B cell (primary cell): ENCODE measurements around the gene TFAP2A. TPM values are rescaled to one million over a fixed set of nuclear protein-coding genes. Genes with fewer than 3 reads are reported as not detected.
A peak's percentile ranks its signal among the peaks of the same experiment; 100 is the strongest.

Experiments used
- ATAC-seq: fragments of 200-7000 bp; cut with Tn5 transposase; one replicate; pipeline ENCODE4 v1.10.0; 2021; ENCODE audit warnings: low read depth, mild to moderate bottlenecking, moderate number of reproducible peaks, moderate library complexity
- CTCF ChIA-PET: fragments of 350-600 bp; sonication (Branson Sonifier 250); formaldehyde crosslinking; loops from one replicate; lab custom pipeline; 2021; ENCODE audit warnings: antibody characterized with exemption, inconsistent platforms; lab: Charles Lee
- POLR2A ChIA-PET: fragments of 350-600 bp; sonication (Branson Sonifier 250); formaldehyde crosslinking; loops from one replicate; lab custom pipeline; 2021; ENCODE audit warnings: antibody characterized with exemption; lab: Charles Lee
- DNase-seq: peaks from one replicate; pipeline ENCODE4 v3.0.0; 2013
- H2AFZ ChIP-seq: 2 replicates; pipeline ENCODE4 v1.6.1; 2012; ENCODE audit warnings: mild to moderate bottlenecking, low read depth, low read length; ENCODE audit not compliant: insufficient read depth, poor library complexity, severe bottlenecking
- H3K27ac ChIP-seq, 2 donors: 1 replicate in 1 of 2; 2 replicates in 1 of 2; pipeline ENCODE4 v1.5.1; 2012 to 2013; ENCODE audit warnings: low read length in 2 of 2, mild to moderate bottlenecking in 2 of 2, moderate library complexity in 1 of 2
- H3K27me3 ChIP-seq, 4 experiments: fragments of 200-600 bp in 1 of 4; sonication (generic) in 1 of 4; replicated peaks in 1 of 4; 1 replicate in 2 of 4; 2 replicates in 2 of 4; pipeline versions ENCODE4 v1.6.1 to v1.7.0; 2013 to 2016; ENCODE audit warnings: low read length in 3 of 4, mild to moderate bottlenecking in 2 of 4, mixed read lengths in 1 of 4, moderate library complexity in 1 of 4; ENCODE audit not compliant: insufficient read depth in 4 of 4, control insufficient read depth in 3 of 4; ENCODE audit errors: control extremely low read depth in 1 of 4
- H3K36me3 ChIP-seq, 2 experiments: replicated peaks in 1 of 2; 1 replicate in 1 of 2; 2 replicates in 1 of 2; pipeline versions ENCODE4 v1.6.1 to v1.7.1; 2013; ENCODE audit warnings: low read length in 1 of 2; ENCODE audit not compliant: insufficient read depth in 2 of 2, control insufficient read depth in 1 of 2; ENCODE audit errors: control extremely low read depth in 1 of 2, extremely low read depth in 1 of 2
- H3K4me1 ChIP-seq, 2 donors: fragments of 200-600 bp in 1 of 2; sonication (generic) in 1 of 2; 1 replicate in 1 of 2; 2 replicates in 1 of 2; pipeline versions ENCODE4 v1.5.1 to v1.6.1; 2013 to 2017; ENCODE audit warnings: low read length in 2 of 2; ENCODE audit not compliant: control insufficient read depth in 2 of 2, insufficient read depth in 2 of 2
- H3K4me2 ChIP-seq: replicated peaks from 2 replicates; pipeline ENCODE3; 2012; ENCODE audit warnings: mild to moderate bottlenecking, low read depth, low read length; ENCODE audit not compliant: poor library complexity, severe bottlenecking
- H3K4me3 ChIP-seq, 5 experiments: fragments of 200-600 bp in 1 of 5; sonication (generic) in 1 of 5; 1 replicate in 3 of 5; 2 replicates in 2 of 5; pipeline versions ENCODE4 v1.5.1 to v1.7.0; 2011 to 2016; ENCODE audit warnings: low read length in 4 of 5, mild to moderate bottlenecking in 4 of 5, low read depth in 2 of 5, control low read depth in 1 of 5, moderate library complexity in 1 of 5; ENCODE audit not compliant: insufficient read depth in 1 of 5; ENCODE audit errors: control extremely low read depth in 1 of 5, extremely low read depth in 1 of 5
- H3K79me2 ChIP-seq: fragments of 200-600 bp; sonication (generic); one replicate; pipeline ENCODE4 v1.6.0; 2016; ENCODE audit warnings: low read length; ENCODE audit not compliant: control insufficient read depth, insufficient read depth
- H3K9ac ChIP-seq: fragments of 200-600 bp; sonication (generic); 2 replicates; pipeline ENCODE4 v1.6.1; 2017; ENCODE audit warnings: mild to moderate bottlenecking, low read length, moderate library complexity
- H3K9me3 ChIP-seq, 3 donors: one replicate each; pipeline versions ENCODE4 v1.6.1 to v1.7.1; 2013; ENCODE audit warnings: low read length in 2 of 3; ENCODE audit not compliant: control insufficient read depth in 2 of 3, insufficient read depth in 1 of 3; ENCODE audit errors: control extremely low read depth in 1 of 3
- H4K20me1 ChIP-seq: 2 replicates; pipeline ENCODE4 v1.6.0; 2012; ENCODE audit warnings: mild to moderate bottlenecking, low read length; ENCODE audit not compliant: insufficient read depth, control insufficient read depth, poor library complexity, severe bottlenecking
- H3K27ac Mint-ChIP-seq: one replicate; pipeline ENCODE4 v1.8.0; 2021; ENCODE audit warnings: mixed read lengths
- H3K27me3 Mint-ChIP-seq: one replicate; pipeline ENCODE4 v1.8.0; 2021; ENCODE audit warnings: mixed read lengths
- H3K4me1 Mint-ChIP-seq: one replicate; pipeline ENCODE4 v1.8.0; 2021; ENCODE audit warnings: mixed read lengths
- H3K4me3 Mint-ChIP-seq: one replicate; pipeline ENCODE4 v1.8.0; 2021; ENCODE audit warnings: mixed read lengths
- H3K9me3 Mint-ChIP-seq: one replicate; pipeline ENCODE4 v1.8.0; 2022; ENCODE audit warnings: mixed read lengths; ENCODE audit not compliant: insufficient read depth
- EZH2 ChIP-seq: IDR thresholded peaks from 2 replicates; pipeline ENCODE4 v1.6.1; 2012; ENCODE audit warnings: borderline replicate concordance, low read depth, mild to moderate bottlenecking, moderate library complexity, low read length; ENCODE audit not compliant: insufficient read depth, poor library complexity, severe bottlenecking
- WGBS: methylation state at CpG from one replicate; pipeline ENCODE4 v1.1.5; 2013; ENCODE audit warnings: missing lambda C conversion rate; ENCODE audit not compliant: insufficient coverage; 5-methylcytosine and 5-hydroxymethylcytosine counted together
- intact Hi-C: fragments of 100-400 bp; cut with micrococcal nuclease; formaldehyde crosslinking; loops from one replicate; pipeline ENCODE4 v1.10.0; 2022
- polyA plus RNA-seq: library from polyadenylated mRNA; depleted of rRNA; stranded (reverse); fragments of >200 nt; gene quantifications from 2 replicates; pipeline ENCODE4 v1.2.3, GENCODE V29; 2012
- total RNA-seq, 2 donors: library from RNA; stranded (reverse); fragments of 120-200 nt in 1 of 2; gene quantifications; 1 replicate in 1 of 2; 2 replicates in 1 of 2; pipeline versions ENCODE4 v1.2.3 to v1.2.4, GENCODE V29; 2013 to 2022
- TF ChIP-seq, protein P1 (sequence below): fragments of 200-600 bp; IDR thresholded peaks from one replicate; pipeline ENCODE4 v1.8.0; 2022; ENCODE audit warnings: antibody characterized with exemption, mild to moderate bottlenecking

The TFAP2A gene
- total and polyA plus RNA-seq, 2 donors (not counting 1 experiment from before 2014, with no cell fraction given) = not detected

DNA sequence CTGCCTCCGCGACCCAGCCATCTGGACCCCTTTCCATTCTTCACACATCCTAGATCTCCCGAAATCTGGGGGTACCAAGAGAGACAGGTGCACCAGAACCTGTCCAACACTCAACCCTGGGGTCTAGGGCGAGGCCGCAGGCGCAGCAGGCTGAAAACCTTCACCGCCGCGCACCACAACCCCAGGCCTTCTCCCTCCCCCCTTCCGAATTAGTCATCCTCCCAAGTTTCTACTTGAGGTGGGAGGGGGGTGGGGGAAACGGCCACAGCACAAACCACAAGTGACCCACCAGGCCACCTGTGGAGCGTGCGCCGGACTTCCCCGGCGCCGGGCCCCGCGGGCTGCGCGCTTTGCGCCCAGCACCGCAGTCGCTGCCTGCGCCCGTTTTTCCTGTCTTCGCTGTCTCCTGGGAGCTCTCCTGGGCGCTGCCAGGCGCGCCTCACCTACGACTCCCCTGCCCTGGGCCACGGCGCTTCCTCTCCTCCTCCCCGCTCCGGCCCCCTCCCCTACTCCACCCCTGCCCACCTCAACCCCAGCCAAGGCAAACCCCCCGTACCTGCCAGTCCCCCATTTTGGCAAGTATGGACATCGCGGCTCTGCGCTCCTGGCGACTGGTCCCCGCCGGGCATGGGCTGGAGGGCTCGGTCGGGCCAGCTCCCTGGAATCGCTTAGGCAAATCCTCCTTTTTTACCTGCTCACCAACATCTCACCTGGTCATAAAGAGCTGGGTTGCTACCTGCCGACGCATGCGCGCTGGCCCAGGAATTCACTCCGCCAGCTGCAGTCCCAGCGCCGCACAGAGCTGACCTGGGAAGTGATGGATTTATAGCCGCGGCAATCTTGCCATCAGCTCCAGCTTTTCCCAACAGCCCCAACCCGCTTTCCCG, 4.2 kb upstream of the TFAP2A start:
- Mint-ChIP-seq H3K9me3 (peaks cover 6% of the 10 kb centered on the region), H3K27ac (no peak overlapping the region), H3K4me3 (no peak overlapping the region), H3K27me3 (peaks cover 72% of the 10 kb centered on the region), H3K4me1 (peaks cover 24% of the 10 kb centered on the region)
- Histone ChIP-seq H3K4me2 (no peak overlapping the region), H3K36me3 (no peaks in the 10 kb centered on the region), H3K9ac (no peak overlapping the region), H4K20me1 (no peaks in the 10 kb centered on the region), H3K9me3 (peaks cover 0 to 94% (median 45%) of the 10 kb centered on the region in 3 donors), H3K27ac (no peak overlapping the region), H3K4me3 (no peak overlapping the region), H3K79me2 (no peaks in the 10 kb centered on the region), H2AFZ (no peak overlapping the region), H3K27me3 (peaks cover 2 to 100% (median 87%) of the 10 kb centered on the region in 4 experiments), H3K4me1 (peaks cover 24 to 67% of the 10 kb centered on the region in 2 donors)
- CTCF ChIA-PET = no interaction called here
- peak; percentile 59 for TF ChIP-seq EZH2
- TF ChIP-seq, protein P1, sequence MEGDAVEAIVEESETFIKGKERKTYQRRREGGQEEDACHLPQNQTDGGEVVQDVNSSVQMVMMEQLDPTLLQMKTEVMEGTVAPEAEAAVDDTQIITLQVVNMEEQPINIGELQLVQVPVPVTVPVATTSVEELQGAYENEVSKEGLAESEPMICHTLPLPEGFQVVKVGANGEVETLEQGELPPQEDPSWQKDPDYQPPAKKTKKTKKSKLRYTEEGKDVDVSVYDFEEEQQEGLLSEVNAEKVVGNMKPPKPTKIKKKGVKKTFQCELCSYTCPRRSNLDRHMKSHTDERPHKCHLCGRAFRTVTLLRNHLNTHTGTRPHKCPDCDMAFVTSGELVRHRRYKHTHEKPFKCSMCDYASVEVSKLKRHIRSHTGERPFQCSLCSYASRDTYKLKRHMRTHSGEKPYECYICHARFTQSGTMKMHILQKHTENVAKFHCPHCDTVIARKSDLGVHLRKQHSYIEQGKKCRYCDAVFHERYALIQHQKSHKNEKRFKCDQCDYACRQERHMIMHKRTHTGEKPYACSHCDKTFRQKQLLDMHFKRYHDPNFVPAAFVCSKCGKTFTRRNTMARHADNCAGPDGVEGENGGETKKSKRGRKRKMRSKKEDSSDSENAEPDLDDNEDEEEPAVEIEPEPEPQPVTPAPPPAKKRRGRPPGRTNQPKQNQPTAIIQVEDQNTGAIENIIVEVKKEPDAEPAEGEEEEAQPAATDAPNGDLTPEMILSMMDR = no peak
- DNase-seq (no peak), ATAC-seq (no peak)
- POLR2A ChIA-PET = no interaction called here
- intact Hi-C loops = no loop called here
- 6% methylated on average over 42 of the region's 56 CpGs for WGBS

DNA sequence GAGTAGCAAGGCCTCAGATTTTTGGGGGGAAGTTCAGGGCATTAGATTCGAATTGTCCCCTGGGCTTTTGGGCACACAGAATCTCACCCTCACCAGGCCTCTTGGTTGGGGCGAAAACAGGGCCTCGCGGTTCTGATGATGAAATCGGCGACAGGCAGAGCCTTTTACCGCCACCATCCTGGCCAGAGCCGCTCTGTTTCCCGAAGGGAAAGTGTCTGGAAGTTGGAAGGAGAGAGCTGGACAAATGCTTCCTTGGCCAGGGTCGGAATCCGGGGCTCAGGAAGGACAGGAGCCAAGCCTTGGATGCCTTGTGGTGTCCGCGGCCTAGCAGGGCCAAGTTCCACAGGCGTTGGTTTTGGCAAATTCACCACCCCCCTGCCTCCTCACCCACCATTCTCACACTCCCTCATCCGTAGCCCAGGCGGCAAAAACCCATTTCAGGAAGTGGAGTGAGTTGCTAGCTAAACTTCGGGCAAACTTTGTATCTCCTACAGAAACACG, 3.5 kb upstream of the TFAP2A start:
- Mint-ChIP-seq H3K4me3 (no peak overlapping the region), H3K27ac (no peak overlapping the region), H3K4me1 (peaks cover 28% of the 10 kb centered on the region), H3K9me3 (peaks cover 6% of the 10 kb centered on the region), H3K27me3 (peaks cover 71% of the 10 kb centered on the region)
- no peak overlapping the region for H3K27ac ChIP-seq
- H3K4me3 ChIP-seq = no peak overlapping the region
- H3K79me2 ChIP-seq = no peaks in the 10 kb centered on the region
- DNase-seq (no peak), ATAC-seq (no peak)
- ChIA-PET POLR2A (no interaction called here), CTCF (no interaction called here)
- peaks cover 2 to 100% (median 88%) of the 10 kb centered on the region in 4 experiments for H3K27me3 ChIP-seq
- H3K4me2 ChIP-seq = no peak overlapping the region
- no peaks in the 10 kb centered on the region for H3K36me3 ChIP-seq
- H4K20me1 ChIP-seq = no peaks in the 10 kb centered on the region
- H2AFZ ChIP-seq = no peak overlapping the region
- 22% methylated on average over 16 of the region's 18 CpGs for WGBS
- TF ChIP-seq EZH2 = no peak
- TF ChIP-seq, protein P1 = no peak
- intact Hi-C loops = no loop called here
- no peak overlapping the region for H3K9ac ChIP-seq
- peaks cover 28 to 69% of the 10 kb centered on the region in 2 donors for H3K4me1 ChIP-seq
- peaks cover 0 to 95% (median 45%) of the 10 kb centered on the region in 3 donors for H3K9me3 ChIP-seq
